ENCODE results near the gene FRMD1. TPM values are rescaled to one million over a fixed set of nuclear protein-coding genes. Genes with fewer than 3 reads are reported as not detected.

FRMD1 gene
- total RNA-seq, 1 donor from 2014 or later: 0.41 TPM

DNA sequence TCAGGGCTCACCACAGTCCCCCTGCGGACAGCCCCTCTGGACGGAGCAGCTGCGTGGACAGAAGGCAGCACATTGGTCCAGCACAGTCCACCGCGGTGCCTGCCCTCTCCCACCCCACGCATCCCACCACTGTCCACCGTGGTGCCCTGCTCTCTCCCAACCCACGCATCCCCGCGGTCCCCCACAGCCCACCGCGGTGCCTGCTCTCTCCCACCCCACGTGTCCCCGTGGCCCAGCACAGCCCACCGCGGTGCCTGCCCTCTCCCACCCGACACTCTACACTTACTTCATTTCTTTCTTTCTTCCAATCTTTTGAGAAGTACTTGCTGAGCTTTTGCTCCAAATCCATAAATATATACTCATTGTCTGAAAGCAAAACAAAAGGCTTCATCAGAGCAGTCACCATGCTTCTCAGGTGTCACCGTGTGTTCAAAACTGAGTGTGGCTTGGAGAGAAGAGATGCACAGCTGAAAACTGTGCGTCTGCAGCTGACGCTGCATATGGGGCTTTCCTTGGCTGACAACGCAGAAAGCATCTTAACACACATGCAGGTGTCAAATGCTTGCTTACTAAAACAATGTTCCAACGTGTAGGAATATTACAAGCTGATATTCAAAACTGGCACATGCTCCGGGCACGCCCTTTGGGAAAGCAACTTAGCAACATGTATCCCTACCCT is 11.8 kb downstream of the FRMD1 start:
- DNase-seq (ENCODE audit: missing footprints): no peak
- intact Hi-C loops (cut with DNase I): no loop called here

DNA sequence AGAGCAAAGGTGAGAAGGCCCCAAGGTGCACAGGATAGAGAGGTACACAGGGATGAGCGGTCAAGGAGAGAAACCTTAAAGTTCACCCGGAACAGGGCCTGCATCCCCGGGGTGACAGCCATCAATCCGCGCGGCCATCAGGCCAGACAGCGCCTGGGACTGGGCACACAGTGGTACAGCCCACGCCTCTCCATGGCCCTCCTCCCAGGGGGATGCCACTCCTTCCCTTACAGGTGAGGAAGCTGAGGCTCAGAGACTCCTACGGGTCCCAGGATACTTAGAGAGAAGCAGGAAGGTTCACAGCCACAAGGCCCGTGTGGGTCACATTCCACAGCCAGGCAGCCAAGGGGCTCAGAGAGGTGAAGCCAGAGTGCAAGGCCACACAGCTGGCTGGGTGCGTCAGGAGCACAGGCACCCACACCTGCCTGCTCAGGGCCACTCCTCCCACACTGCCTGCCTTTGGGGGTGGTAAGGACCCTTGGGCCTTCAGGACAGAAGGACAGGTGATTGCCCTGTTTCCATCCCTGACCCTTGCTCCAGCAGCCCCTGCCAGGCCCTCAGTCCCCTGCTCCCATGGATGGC is 14.7 kb downstream of the FRMD1 start:
- DNase-seq (ENCODE audit: missing footprints) (no peak), ATAC-seq (no peak)
- intact Hi-C loops (cut with DNase I): no loop called here

More for the DNA sequence above, 11.8 kb downstream of the FRMD1 start:
- no peak for ATAC-seq

DNA sequence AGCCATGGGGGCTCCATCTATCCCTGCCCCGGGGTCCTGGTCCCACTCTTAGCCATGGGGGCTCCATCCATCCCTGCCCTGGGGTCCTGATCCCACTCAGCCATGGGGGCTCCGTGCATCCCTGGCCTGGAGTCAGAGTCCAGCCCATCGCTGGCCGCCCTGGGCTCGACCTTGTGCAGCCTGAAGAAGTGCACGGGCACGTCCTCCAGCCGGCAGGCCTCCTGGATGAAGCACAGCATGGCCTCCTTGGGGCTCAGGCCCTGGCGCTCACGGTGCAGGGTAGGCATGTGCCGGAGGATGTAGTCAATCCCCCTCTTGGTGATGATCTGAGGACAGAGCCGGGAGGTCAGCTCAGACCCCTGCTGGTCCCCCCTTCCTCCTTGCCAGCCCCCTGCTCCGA is 15.6 kb downstream of the FRMD1 start:
- DNase-seq (ENCODE audit: missing footprints): no peak
- intact Hi-C loops (cut with DNase I): no loop called here

DNA sequence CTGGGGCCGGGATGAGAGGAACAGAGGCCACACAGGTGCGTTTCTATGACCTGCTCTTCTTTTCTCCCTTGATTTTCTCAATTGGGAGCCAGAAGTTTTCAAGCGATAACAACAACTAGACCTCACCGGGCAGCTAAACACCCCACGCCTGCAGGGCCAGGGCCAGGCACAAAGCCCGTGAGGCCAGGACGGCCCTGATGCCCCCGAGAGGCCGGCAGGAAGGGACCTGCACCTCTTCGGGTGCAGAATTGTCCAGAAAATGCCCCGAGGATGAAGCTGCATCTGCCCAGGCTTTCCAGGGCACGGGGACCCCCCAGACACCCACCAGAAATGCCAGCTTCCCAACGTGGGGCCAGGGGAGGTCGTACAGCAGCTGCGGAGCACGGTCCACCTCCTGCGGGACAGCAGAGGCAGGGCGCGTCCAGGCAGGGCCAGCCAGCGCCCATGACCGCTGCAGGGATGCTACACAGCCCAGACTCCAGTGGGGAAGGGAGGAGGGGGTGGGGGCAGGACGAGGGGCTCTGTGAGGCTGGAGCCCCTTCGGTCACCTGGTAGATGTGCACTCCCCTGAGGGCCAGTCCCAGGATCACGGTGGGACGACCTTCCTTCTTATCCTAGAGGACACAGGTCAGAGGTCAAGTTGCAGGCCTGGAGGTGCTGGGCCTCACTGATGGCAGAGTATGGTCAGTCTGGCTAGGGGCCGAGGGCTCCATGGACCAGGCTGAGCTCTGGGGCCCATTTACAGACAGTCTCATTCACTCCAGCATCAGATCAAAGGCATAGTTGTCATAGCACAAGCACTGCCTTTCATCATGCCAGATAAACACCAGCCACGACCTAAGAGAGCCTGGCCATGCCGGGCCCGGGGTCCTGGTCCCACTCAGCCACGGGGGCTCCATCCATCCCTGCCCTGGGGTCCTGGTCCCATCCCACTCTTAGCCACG is 16.4 kb downstream of the FRMD1 start:
- ATAC-seq (no peak), DNase-seq (ENCODE audit: missing footprints) (peak; percentile 65)
- intact Hi-C loops (cut with DNase I): no loop called here

More for the DNA sequence above, 15.6 kb downstream of the FRMD1 start:
- ATAC-seq: no peak

DNA sequence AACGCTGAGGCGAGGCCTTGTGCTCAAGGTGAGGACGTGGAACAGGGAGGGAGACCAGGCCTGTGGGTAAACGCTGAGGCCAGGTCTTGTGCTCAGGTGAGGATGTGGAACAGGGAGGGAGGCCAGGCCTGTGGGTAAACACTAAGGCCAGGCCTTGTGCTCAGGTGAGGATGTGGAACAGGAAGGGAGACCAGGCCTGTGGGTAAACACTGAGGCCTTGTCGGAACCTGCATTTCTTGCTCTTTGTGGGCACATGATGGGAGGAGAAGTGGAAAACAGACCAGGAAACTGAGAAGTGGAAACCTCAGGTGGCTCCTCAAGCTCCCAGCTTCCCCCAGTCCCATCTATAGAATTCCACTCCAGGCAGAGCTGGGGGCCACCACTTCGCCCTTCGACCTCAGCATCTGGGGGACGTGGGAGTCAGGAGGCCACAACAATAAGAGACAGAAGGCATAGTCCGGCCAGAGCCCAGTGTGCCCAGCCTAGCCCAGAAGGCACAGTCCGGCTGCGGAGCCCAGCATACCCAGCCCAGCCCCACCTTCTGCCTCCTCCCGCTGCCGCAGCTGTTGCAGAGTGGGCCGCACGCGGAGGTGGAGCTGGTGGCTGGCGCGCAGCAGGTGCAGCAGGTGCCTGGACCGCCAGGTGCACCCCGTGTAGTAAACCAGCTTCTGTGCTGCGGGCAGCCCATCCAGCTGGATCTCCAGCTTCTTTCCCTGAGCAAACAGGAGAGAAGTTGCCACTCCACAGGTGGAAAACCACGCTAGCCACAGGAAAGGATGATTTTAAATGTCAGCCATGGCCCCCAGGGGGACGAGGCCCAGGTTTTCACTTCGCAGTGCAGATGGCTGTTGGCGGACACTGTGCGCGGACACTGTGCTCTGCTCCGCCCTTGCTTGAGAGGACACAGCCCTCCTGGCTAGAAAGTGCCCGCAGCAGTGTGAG is 17.5 kb downstream of the FRMD1 start:
- ATAC-seq (no peak), DNase-seq (ENCODE audit: missing footprints) (peak; percentile 64)
- intact Hi-C loops (cut with DNase I): no loop called here

DNA sequence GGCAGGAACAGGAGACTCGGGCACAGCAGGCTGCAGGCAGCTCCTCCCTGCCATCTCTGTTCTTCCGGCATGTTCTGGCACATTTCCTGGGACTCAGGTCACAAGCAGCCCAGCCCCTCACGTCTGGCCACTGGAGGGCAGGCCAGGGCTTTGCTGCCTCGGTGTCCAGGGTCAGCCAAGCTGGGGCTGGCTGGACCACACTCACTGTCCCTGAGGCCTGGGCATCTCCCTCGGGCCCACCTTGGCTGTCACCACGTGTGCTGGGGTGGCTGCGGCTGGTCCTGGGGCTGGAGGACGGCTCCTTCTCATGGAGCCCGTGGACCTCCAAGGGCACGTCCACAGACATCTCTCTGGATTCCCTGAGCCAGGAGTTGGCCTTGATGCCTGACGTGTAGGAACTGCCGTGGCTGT is 18.5 kb downstream of the FRMD1 start:
- intact Hi-C loops (cut with DNase I): loop anchor here (1.0 kb wide), 2 partner anchors 58 to 72 kb away; no protein-coding TSS in a partner anchor
- peak; percentile 73 for DNase-seq (ENCODE audit: missing footprints)
- peak; percentile 75 for ATAC-seq

DNA sequence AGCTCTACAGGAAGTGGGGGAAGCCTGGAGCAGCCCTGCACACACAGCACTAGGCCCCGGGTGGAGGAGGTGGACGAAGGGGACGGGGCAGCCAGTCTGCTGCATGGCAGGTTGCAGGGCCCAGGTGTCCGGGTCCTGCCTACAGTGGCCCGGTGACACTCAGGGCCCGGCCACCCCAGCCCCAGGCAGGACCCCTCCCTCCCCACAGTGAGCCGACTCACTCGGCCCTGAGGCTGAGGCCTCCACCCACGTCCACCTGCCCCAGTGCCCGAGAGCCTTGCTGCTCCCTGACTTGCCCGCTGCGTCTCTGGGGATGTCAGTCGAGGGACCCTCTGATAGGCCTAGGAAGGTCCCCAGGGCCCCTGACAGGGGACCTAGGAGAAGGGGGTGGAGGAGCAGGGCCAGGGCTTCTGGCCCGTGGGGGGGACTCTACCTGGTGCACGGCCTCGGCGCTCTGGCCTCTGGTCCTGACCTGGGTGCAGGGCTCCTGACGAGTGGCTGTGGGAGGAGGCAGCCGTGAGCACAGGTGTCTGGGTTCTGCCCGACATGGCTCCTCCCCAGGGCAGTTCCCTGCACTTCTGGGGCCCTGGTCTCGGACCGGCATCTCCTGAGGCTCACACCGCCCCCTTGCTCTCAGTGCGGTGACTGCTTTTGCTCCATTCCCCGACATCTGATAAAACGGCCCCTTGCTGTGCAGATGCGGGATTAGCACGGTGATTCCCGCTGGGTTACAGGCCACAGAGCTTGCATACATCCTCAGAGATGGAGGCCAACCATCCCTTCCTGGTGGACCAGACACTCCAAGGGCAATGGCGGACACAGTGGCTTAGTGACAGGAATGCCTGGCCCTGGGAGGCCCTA is 20.1 kb downstream of the FRMD1 start:
- intact Hi-C loops (cut with DNase I): loop anchor here (5.0 kb wide), 1 partner anchor 152 kb away; no protein-coding TSS in a partner anchor
- peak; percentile 70 for DNase-seq (ENCODE audit: missing footprints)
- ATAC-seq: no peak

DNA sequence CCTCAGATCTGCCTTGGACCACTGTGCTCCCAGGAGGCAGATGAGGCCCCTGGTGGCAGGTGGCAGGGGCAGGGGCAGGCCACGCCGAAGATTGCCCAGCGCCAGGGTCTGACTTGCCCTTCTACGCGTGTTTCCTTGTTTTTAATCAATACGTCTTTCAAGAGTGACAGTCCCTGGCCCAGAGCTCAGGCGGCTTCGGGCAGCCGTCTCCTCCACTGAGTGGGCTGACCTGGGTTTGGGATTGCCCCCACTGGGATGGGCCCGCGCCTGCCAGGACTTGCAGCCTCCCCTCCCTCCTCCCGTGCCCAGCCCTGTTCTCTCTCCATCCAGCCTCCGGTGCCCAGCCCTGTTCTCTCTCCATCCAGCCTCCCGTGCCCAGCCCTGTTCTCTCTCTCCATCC is 21.2 kb downstream of the FRMD1 start:
- intact Hi-C loops (cut with DNase I): loop anchor here (5.0 kb wide), 1 partner anchor 151 kb away; no protein-coding TSS in a partner anchor
- ATAC-seq (no peak), DNase-seq (ENCODE audit: missing footprints) (peak; percentile 63)

DNA sequence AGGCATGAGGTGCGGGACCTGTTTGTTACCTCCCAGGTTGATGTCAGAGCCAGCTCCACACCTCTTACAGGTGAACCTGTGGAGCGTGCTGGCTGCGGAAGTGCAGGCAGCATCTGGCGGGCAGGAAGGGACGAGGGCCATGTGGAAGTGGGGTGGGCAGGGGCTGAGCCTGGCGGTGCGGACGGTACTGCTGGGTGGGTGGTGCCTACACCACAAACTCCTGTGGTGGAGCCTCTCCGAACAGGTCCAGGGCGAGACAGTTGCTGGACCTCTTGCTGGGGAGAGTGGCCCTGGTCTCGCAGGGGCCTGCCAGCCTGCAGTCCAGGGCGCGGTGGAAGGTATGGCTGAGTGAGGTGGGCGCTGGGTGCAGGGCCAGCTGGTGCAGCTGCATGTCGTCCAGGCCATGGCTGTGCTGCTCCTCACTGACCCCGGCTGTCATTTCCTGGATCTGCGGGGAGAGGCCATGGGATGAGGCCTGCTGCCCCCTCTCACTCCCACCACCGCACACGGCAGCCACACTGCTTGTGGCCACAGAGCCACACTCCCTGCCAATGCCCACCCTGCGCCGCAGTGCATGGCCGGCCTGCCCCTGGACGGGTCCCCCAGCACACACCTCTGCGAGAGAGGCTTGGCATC is 22.0 kb downstream of the FRMD1 start:
- intact Hi-C loops (cut with DNase I): loop anchor here (5.0 kb wide), 1 partner anchor 150 kb away; no protein-coding TSS in a partner anchor
- DNase-seq (ENCODE audit: missing footprints): peak; percentile 64
- no peak for ATAC-seq

DNA sequence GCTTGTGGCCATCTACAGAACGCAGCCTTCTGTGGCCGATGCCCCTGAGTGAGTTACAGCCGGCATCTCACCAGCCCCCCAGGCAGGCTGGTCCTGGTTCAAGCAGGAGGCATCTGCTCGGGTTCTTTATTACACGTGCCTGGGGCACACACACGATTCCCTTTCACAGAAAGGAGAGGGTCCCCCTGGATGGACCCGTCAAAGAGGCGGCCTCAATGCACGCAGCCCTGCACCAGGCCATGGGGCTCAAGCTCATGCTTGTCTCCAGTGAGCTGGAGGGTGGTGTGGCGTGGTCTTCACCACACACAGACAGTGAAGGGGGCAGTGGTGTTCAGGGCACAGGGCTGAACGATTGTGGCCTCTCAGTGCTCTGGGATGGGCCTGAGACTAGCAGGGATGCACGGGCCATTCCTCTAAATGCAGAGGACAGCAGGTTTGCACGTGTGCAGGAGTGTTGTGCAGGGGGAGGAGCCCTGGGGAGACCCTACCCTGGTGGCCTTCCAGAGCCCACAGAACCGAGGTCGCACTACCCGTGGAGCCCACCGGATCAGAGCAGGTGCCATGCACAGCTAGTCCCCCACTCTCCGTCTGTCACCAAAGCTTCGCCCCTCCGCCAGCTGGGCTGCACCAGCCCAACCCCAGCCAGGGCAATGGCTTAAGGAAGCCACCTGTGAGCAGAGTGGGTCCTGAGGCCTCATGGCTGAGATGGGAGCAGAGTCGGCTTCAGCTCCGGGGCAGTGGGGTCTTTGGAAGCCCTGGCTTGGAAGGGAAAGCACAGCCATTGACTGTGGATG is 23.1 kb downstream of the FRMD1 start:
- ATAC-seq (no peak), DNase-seq (ENCODE audit: missing footprints) (peak; percentile 66)
- intact Hi-C loops (cut with DNase I): loop anchor here (5.0 kb wide), 1 partner anchor 149 kb away; no protein-coding TSS in a partner anchor

DNA sequence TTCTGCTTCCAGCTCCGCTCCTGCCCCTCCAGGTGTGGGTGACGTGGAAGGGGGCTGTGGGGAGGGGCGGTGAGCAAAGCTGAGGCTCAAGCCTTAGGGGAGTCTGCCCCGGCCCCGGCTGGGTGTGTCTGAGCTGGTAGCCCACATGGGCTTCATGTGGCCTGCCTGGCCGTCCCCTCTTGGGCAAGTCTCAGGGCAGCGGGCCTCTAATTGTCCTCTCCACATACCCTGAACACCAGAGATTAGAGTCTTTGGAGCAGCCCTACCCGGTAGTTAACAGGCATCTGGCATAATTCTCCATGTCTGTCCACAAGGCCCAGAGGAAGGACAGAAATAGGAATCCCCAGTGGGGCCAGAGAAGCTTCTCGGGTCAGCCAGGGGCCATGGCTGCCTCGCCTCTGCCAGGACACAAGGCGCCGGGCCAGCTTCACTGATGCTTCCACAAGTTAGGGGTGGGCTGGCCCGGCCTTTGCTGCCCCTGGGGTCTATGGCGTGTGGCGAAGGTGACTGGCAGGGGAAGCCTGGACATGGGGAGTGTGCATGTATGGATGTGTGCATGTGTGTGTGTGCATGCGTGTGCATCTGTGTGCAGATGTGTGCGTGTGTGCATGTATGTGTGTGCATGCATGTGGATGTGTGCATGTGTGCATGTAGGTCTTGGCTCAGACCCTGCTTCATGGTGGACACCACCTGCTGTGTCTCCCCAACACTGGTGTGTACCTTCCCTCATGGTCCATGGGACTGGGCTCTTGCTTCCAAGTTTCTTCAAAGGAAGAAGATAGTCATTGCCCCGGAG is 24.0 kb downstream of the FRMD1 start:
- intact Hi-C loops (cut with DNase I): loop anchor here (5.0 kb wide), 1 partner anchor 148 kb away; no protein-coding TSS in a partner anchor
- ATAC-seq (peak; percentile 87), DNase-seq (ENCODE audit: missing footprints) (peak; percentile 87)

DNA sequence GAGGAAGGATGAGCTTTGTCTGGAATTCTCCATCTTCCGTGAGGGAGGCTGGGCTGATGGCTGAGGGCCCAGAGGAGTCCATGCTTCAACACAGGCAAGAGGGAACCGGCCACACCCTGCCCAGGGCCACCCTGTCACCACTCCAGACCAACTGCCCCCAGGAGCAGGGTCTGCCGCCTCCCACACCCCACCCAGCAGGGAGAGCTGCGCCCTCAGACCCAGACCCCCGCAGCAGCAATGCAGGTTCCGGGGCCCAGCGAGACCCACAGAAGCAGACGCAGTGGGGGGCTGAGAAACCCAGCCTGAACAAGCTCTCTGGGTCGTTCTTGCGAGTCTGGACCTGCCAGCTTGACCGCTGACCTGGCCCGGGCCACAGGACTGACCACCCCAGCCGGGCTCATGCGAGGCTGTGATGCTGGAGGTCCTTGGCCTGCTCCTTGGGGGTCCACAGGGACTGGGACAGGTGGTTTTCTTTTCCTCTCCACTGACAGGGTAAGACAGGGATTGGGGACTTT is 25.0 kb downstream of the FRMD1 start:
- DNase-seq (ENCODE audit: missing footprints): peak; percentile 32
- intact Hi-C loops (cut with DNase I): no loop called here
- ATAC-seq: no peak

DNA sequence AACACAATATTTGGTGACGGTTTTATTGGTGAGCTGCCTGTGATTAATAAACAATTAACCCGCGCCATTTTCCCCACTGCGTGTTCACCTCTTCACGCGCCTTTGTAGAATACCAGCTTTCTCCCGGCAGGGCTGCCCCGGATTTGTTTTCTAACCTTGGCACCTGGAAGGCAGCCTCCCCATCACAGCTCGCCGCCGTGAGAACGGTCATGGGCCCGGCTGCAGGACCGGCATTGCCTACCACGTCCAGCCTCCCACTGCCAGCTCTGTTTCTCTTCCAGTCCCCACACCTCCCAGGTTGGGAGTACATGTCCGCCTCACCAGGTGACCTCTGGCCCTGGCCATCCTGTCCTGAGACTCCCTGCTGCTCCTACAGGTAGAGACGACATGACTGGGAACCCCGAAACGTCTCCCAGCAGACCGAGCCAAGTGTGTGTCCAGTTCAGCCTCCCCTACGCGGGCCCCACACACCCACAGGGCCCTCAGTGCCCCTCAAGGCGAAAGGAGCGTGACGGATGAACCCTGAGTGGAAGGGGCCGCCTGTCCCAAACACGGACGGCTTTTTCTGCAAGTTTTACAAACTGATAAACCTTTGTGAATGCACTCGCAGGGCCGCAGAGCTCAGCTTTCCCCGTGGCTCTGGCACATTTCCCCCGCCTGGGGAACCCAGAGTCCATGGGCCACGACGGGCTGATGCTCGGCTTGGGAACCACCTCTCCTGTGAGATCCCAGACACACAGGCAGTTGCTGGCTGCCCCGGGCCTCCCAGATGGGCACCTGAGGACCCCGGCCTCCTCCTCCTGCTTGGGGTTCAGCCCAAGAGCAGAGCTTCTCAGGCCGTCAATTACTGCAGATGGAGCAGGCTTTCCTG is 25.7 kb downstream of the FRMD1 start:
- peak; percentile 42 for DNase-seq (ENCODE audit: missing footprints)
- no peak for ATAC-seq
- intact Hi-C loops (cut with DNase I): no loop called here

DNA sequence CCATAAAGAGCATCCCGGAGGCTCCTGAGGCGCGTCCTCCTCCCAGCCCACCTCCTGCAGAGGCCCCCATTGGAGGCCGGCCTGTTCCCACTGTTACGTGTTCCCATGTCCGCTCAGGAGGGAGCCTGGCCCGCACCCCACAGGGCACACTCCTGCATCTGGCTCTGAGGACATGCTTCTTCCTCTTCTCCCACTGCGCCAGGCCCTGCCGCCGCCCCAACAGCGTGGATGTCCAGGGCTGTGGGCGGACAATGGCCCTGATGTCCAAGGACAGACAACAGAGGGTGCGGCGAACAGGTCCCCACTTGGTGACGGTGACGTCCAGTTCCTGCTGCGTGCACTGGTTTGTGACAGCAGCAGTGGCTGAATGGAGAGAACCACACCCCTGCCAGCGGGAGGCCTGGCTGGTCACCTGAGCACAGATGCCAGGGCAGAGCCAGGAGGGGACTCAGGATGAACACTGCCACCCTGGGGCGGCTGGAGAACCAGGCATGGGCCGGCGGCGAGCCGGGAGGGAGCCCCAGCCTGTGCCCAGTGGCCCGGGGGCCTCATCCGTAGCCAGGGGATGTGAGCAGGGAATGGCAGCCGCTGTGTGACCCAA is 26.6 kb downstream of the FRMD1 start:
- DNase-seq (ENCODE audit: missing footprints) (peak; percentile 62), ATAC-seq (no peak)
- intact Hi-C loops (cut with DNase I): no loop called here
